GM21390 (cell line): ENCODE results near the gene NAA38.
"Not testable (repeated sequence)": the region's sequence is repeated elsewhere in the genome, so short reads cannot be mapped to it uniquely, and the experiment has no call there.

Source experiments
- ATAC-seq: cut with Tn5 transposase; IDR thresholded peaks from one replicate; pipeline ENCODE4 v1.9.1; 2021; ENCODE audit not compliant: unreplicated experiment

Gene NAA38

GRCh38 chr17:7825206-7825990, 32.0 kb downstream of the NAA38 start:
- no peak for ATAC-seq

- ATAC-seq: no peak
Measured at GRCh38 chr17:7824021-7824924, 33.1 kb downstream of the NAA38 start.

- no peak for ATAC-seq
Measured at GRCh38 chr17:7823581-7824001, 33.8 kb downstream of the NAA38 start.

GRCh38 chr17:7822126-7822525, 35.2 kb downstream of the NAA38 start:
- ATAC-seq: no peak

- no peak for ATAC-seq
Measured at GRCh38 chr17:7820231-7820630, 37.1 kb downstream of the NAA38 start.

GRCh38 chr17:7818746-7819645, 38.4 kb downstream of the NAA38 start:
- no peak for ATAC-seq

GRCh38 chr17:7818026-7818425, 39.3 kb downstream of the NAA38 start:
- ATAC-seq: no peak

DNA sequence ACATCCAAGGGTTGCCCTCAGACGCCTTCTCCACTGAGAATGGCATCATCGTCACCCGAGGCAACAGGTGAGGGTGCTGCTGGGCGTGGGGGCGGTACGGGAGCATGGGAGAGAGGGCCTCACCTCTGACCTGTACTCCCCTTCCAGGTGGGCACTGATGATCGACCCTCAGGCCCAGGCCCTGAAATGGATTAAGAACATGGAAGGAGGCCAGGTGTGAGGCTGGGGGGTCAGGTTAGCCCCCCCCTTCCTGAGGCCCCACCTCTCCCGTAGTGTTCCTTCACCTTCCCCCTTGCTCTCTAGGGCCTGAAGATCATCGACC, 39.8 kb downstream of the NAA38 start:
- ATAC-seq: no peak

DNA sequence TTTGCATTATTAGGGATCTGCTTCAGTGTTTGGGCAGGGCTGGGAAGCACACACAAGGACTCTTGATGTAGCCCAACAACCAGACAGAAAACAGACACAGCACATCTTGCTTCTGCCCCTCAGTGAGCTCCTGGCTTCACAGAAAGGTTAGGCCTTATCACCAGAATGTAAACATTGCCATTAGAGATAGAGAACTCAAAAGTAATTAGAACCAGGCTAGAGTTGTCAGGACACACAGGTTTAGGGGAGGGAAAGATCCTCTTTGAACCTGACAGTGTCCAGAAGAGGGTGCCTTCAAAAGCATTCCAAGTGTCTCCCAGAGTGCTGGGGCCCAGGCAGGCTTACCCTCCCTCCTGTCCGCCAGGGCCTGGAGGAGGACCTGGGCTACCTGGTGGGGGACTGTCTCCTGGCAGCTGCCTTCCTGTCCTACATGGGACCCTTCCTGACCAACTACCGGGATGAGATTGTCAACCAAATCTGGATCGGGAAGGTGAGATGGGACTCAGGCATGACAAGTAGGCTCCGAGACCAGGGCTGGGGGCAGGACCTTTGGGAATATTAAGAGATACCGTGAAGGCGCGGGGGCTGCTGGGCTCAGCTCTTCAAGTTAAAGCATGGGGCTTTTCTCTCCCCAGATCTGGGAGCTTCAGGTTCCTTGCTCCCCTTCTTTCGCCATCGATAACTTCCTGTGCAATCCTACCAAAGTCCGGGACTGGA, 40.3 kb downstream of the NAA38 start:
- ATAC-seq: no peak

- ATAC-seq: no peak
Measured at GRCh38 chr17:7814969-7815368, 42.4 kb downstream of the NAA38 start.

GRCh38 chr17:7811251-7811650, 46.1 kb downstream of the NAA38 start:
- no peak for ATAC-seq

- ATAC-seq: not testable (repeated sequence)
Measured at GRCh38 chr17:7809791-7810343, 47.5 kb downstream of the NAA38 start.

- no peak for ATAC-seq
Measured at GRCh38 chr17:7809086-7809790, 48.1 kb downstream of the NAA38 start.

DNA sequence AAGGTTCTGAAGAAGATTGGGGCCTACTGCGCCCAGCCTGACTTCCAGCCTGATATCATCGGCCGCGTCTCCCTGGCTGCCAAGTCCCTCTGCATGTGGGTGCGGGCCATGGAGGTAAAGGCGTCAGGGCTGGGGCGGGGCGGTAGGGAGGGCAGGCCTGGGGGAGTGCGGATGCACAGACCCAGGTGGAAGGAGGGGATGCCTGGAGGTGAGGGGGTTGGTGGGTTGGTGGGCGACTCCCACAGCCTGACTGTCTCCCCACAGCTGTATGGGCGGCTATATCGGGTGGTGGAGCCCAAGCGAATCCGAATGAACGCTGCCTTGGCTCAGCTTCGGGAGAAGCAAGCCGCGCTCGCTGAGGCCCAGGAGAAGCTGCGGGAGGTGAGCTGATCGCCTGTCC, 50.2 kb downstream of the NAA38 start:
- no peak for ATAC-seq
